CD14-positive monocyte (primary cell): Measurements from ENCODE around the gene ZFP82. TPM values are rescaled to one million over a fixed set of nuclear protein-coding genes. Genes with fewer than 3 reads are reported as not detected.

ENCODE experiments used
- DNase-seq, 3 donors: peaks; one replicate each; pipeline ENCODE4 v3.0.0-alpha.2; 2011 to 2022
- H2AFZ ChIP-seq: 2 replicates; pipeline ENCODE4 v1.6.0; 2012; ENCODE audit warnings: mild to moderate bottlenecking, low read depth, low read length, inconsistent platforms; ENCODE audit not compliant: insufficient read depth, poor library complexity, severe bottlenecking
- H3K27ac ChIP-seq, 2 donors: 1 replicate in 1 of 2; 2 replicates in 1 of 2; pipeline ENCODE4 v1.5.1; 2012 to 2013; ENCODE audit warnings: low read length in 2 of 2, control low read depth in 1 of 2, inconsistent platforms in 1 of 2, low read depth in 1 of 2, mild to moderate bottlenecking in 1 of 2
- H3K27me3 ChIP-seq, 2 donors: one replicate each; pipeline versions ENCODE4 v1.6.0 to v1.6.1; 2011 to 2013; ENCODE audit warnings: low read length in 2 of 2; ENCODE audit not compliant: control insufficient read depth in 2 of 2, insufficient read depth in 2 of 2
- H3K36me3 ChIP-seq, 2 donors: replicated peaks in 1 of 2; 1 replicate in 1 of 2; 2 replicates in 1 of 2; pipeline versions ENCODE4 v1.5.1 to v1.6.1; 2012 to 2013; ENCODE audit warnings: low read length in 2 of 2, control low read depth in 1 of 2, inconsistent platforms in 1 of 2, mild to moderate bottlenecking in 1 of 2; ENCODE audit not compliant: insufficient read depth in 2 of 2, control insufficient read depth in 1 of 2
- H3K4me1 ChIP-seq, 2 donors: 1 replicate in 1 of 2; 2 replicates in 1 of 2; pipeline versions ENCODE4 v1.5.1 to v1.6.1; 2012 to 2013; ENCODE audit warnings: low read length in 2 of 2, control low read depth in 1 of 2, inconsistent platforms in 1 of 2, mild to moderate bottlenecking in 1 of 2, moderate library complexity in 1 of 2; ENCODE audit not compliant: insufficient read depth in 2 of 2, control insufficient read depth in 1 of 2
- H3K4me2 ChIP-seq: replicated peaks from 2 replicates; pipeline ENCODE3; 2012; ENCODE audit warnings: low read length, moderate library complexity, mild to moderate bottlenecking; ENCODE audit not compliant: poor library complexity, severe bottlenecking; ENCODE audit errors: extremely low read depth
- H3K4me3 ChIP-seq, 3 experiments: fragments of 200-600 bp in 1 of 3; sonication (generic) in 1 of 3; replicated peaks in 1 of 3; 1 replicate in 2 of 3; 2 replicates in 1 of 3; pipeline ENCODE4 v1.5.1; 2011 to 2013; ENCODE audit warnings: low read length in 3 of 3, mild to moderate bottlenecking in 3 of 3, control low read depth in 2 of 3, low read depth in 2 of 3, inconsistent platforms in 1 of 3, moderate library complexity in 1 of 3
- H3K79me2 ChIP-seq: 2 replicates; pipeline ENCODE4 v1.6.0; 2012; ENCODE audit warnings: mild to moderate bottlenecking, control low read depth, inconsistent platforms, low read length, moderate library complexity; ENCODE audit not compliant: insufficient read depth
- H3K9ac ChIP-seq: 2 replicates; pipeline ENCODE4 v1.6.0; 2017; ENCODE audit warnings: low read length, mild to moderate bottlenecking; ENCODE audit not compliant: insufficient read depth, poor library complexity, severe bottlenecking
- H3K9me3 ChIP-seq, 2 donors: replicated peaks in 1 of 2; 1 replicate in 1 of 2; 2 replicates in 1 of 2; pipeline versions ENCODE4 v1.5.1 to v1.6.1; 2012 to 2013; ENCODE audit warnings: low read length in 2 of 2, control low read depth in 1 of 2; ENCODE audit not compliant: control insufficient read depth in 1 of 2, insufficient read depth in 1 of 2
- H4K20me1 ChIP-seq: 2 replicates; pipeline ENCODE4 v1.6.0; 2012; ENCODE audit warnings: mild to moderate bottlenecking, low read length, control low read depth, moderate library complexity; ENCODE audit not compliant: insufficient read depth
- H3K27ac Mint-ChIP-seq, 7 donors: one replicate each; pipeline ENCODE4 v1.8.0; 2020; ENCODE audit warnings: mild to moderate bottlenecking in 7 of 7, mixed read lengths in 7 of 7, moderate library complexity in 6 of 7, inconsistent platforms in 2 of 7
- H3K27me3 Mint-ChIP-seq, 3 donors: one replicate each; pipeline ENCODE4 v1.8.0; 2021 to 2022; ENCODE audit warnings: low read depth in 3 of 3, mild to moderate bottlenecking in 3 of 3, mixed read lengths in 3 of 3, moderate library complexity in 3 of 3, inconsistent platforms in 1 of 3
- H3K36me3 Mint-ChIP-seq, 2 donors: one replicate each; pipeline ENCODE4 v1.8.0; 2020; ENCODE audit warnings: mixed read lengths in 2 of 2, inconsistent platforms in 1 of 2, mild to moderate bottlenecking in 1 of 2
- H3K4me1 Mint-ChIP-seq: one replicate; pipeline ENCODE4 v1.8.0; 2020; ENCODE audit warnings: mild to moderate bottlenecking, mixed read lengths
- H3K4me3 Mint-ChIP-seq, 2 donors: one replicate each; pipeline ENCODE4 v1.8.0; 2020; ENCODE audit warnings: mild to moderate bottlenecking in 2 of 2, mixed read lengths in 2 of 2, moderate library complexity in 1 of 2
- H3K9me3 Mint-ChIP-seq, 7 donors: one replicate each; pipeline ENCODE4 v1.8.0; 2020 to 2022; ENCODE audit warnings: mixed read lengths in 7 of 7, mild to moderate bottlenecking in 6 of 7, moderate library complexity in 6 of 7, inconsistent platforms in 2 of 7
- WGBS: methylation state at CpG from one replicate; pipeline ENCODE4 v1.1.5; 2013; ENCODE audit warnings: missing lambda C conversion rate; ENCODE audit not compliant: insufficient coverage; 5-methylcytosine and 5-hydroxymethylcytosine counted together
- intact Hi-C, 2 donors: fragments of 100-400 bp; cut with micrococcal nuclease; formaldehyde crosslinking; loops; one replicate each; pipeline versions ENCODE4 v1.15.0 to v1.15.1; 2023
- polyA plus RNA-seq, 3 donors: library from polyadenylated mRNA; depleted of rRNA in 1 of 3; unstranded in 2 of 3; stranded (reverse) in 1 of 3; fragments of 300-500 nt in 2 of 3; fragments of >200 nt in 1 of 3; fragmentation: Illumina TruSeq in 2 of 3; gene quantifications; 1 replicate in 2 of 3; 2 replicates in 1 of 3; pipeline ENCODE4 v1.2.3, GENCODE V29; 2012 to 2021
- TF ChIP-seq, protein P1 (sequence below): fragments of 200-600 bp; IDR thresholded peaks from one replicate; pipeline ENCODE4 v1.8.0; 2022; ENCODE audit warnings: antibody characterized with exemption, mild to moderate bottlenecking

The ZFP82 gene
- polyA plus RNA-seq, 3 donors, result 0.33 to 0.46 (median 0.45) TPM

- Mint-ChIP-seq H3K4me3 (no peak overlapping the region), H3K27ac (no peak overlapping the region), H3K4me1 (no peaks in the 10 kb centered on the region), H3K36me3 (no peaks in the 10 kb centered on the region), H3K27me3 (peaks cover 0 to 3% (median 2%) of the 10 kb centered on the region in 3 donors), H3K9me3 (peaks cover 23 to 83% (median 76%) of the 10 kb centered on the region in 7 donors)
- Histone ChIP-seq H3K4me1 (no peaks in the 10 kb centered on the region), H3K9me3 (peaks cover 63 to 65% of the 10 kb centered on the region in 2 donors), H4K20me1 (no peaks in the 10 kb centered on the region), H3K36me3 (no peaks in the 10 kb centered on the region), H3K9ac (no peak overlapping the region), H3K27ac (no peak overlapping the region), H3K4me3 (no peak overlapping the region), H3K27me3 (no peaks in the 10 kb centered on the region), H3K79me2 (no peaks in the 10 kb centered on the region), H3K4me2 (no peak overlapping the region), H2AFZ (no peak overlapping the region)
- WGBS, result no CpG with 5 or more reads among the region's 1 CpG
- DNase-seq, result no peak
- TF ChIP-seq, protein P1, sequence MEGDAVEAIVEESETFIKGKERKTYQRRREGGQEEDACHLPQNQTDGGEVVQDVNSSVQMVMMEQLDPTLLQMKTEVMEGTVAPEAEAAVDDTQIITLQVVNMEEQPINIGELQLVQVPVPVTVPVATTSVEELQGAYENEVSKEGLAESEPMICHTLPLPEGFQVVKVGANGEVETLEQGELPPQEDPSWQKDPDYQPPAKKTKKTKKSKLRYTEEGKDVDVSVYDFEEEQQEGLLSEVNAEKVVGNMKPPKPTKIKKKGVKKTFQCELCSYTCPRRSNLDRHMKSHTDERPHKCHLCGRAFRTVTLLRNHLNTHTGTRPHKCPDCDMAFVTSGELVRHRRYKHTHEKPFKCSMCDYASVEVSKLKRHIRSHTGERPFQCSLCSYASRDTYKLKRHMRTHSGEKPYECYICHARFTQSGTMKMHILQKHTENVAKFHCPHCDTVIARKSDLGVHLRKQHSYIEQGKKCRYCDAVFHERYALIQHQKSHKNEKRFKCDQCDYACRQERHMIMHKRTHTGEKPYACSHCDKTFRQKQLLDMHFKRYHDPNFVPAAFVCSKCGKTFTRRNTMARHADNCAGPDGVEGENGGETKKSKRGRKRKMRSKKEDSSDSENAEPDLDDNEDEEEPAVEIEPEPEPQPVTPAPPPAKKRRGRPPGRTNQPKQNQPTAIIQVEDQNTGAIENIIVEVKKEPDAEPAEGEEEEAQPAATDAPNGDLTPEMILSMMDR, result no peak
- intact Hi-C loops, result no loop called here
Measured at GRCh38 chr19:36441339-36441738, 22.9 kb upstream of the ZFP82 start.

DNA sequence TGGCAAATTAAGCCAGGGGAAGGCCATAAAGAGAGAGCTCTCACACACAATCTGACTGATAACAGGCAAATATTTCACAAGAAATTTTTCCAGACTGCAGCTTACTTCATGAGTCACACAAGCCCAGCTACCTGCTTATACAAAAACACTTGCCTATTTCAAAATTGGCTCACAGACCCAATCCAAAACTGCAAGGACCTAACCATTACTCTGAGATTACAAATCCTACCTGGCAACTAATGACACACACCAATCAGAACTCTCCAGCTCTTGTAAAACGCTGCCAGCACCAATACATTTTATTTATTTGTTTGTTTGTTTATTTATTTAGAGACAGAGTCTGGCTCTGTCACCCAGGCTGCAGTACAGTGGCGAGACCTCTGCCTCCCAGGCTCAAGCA lies 18.1 kb upstream of the ZFP82 start:
- Mint-ChIP-seq H3K36me3 (no peaks in the 10 kb centered on the region), H3K27me3 (peaks cover 0 to 3% (median 3%) of the 10 kb centered on the region in 3 donors), H3K4me3 (no peak overlapping the region), H3K4me1 (no peaks in the 10 kb centered on the region), H3K9me3 (peaks cover 21 to 82% (median 76%) of the 10 kb centered on the region in 7 donors), H3K27ac (no peak overlapping the region)
- Histone ChIP-seq H3K9me3 (peaks cover 65 to 72% of the 10 kb centered on the region in 2 donors), H3K79me2 (no peaks in the 10 kb centered on the region), H3K9ac (no peak overlapping the region), H3K27ac (no peak overlapping the region), H3K4me3 (no peak overlapping the region), H2AFZ (no peak overlapping the region), H3K36me3 (no peaks in the 10 kb centered on the region), H3K4me1 (no peaks in the 10 kb centered on the region), H3K27me3 (no peaks in the 10 kb centered on the region), H4K20me1 (no peaks in the 10 kb centered on the region), H3K4me2 (no peak overlapping the region)
- no CpG with 5 or more reads among the region's 2 CpGs for WGBS
- intact Hi-C loops, result no loop called here
- TF ChIP-seq, protein P1, result no peak
- DNase-seq, result no peak
